DMS53 (cell line): ENCODE measurements around the gene ETS1.

Experiments used
- DNase-seq: peaks from one replicate; lab custom pipeline; 2025; lab: John Stamatoyannopoulos, UW

ETS1 gene

DNA sequence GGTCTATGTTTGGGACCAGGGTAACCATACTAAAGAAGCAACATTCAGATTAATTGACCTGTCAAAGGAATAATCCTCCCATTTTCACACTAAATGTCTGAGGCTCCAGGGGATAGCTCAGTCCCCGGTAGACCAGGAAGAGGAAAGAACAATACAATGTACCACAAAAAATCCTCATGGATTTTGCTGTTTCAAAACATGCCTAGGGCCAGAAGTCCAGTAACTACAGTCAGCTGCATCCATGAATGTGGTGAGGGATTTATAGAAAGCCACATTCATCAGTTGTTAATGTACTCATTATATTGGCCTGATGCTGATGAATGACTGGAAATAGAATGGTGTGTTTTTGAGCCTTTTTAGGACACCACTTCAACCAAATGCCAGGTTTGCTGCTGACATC, 6.9 kb upstream of the ETS1 start:
- no peak for DNase-seq

DNA sequence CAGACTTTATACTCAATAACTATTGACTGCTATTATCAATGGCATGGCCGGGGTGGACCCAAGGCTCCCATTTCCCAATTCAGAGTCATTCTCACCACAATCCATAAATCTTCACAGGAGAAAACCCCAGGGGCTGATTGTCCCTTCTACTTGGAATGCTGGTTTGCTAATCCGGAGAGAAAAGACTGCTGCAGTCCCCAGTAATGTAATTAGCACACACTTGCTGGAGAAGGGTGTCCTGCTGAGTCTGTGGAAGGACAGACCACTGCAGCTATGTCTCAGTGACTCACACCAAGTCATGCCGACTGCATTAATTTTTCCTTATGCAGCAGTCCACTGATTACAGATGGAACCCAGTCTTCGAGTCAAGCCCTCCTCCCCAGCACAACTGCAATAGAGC, 5.9 kb upstream of the ETS1 start:
- no peak for DNase-seq

DNA sequence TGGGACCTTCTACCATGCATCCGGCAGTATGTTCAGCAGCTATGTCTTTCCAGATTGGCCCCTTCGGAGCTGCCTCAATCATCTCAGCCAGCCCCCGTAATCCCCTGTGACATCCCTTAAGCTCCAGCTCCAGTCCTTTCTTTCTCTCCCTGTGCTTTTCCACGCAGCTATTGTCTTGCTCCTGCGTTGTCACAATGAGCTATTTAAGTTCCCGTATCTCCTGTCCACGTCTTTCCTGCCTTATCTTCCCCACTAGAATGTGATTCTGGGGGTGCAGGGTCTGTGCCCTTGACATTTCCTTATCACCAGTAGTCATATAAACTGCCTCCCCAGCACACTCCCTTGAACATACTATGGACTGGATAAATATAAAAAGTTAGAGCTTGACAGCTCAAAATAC, 5.1 kb upstream of the ETS1 start:
- DNase-seq: no peak

DNA sequence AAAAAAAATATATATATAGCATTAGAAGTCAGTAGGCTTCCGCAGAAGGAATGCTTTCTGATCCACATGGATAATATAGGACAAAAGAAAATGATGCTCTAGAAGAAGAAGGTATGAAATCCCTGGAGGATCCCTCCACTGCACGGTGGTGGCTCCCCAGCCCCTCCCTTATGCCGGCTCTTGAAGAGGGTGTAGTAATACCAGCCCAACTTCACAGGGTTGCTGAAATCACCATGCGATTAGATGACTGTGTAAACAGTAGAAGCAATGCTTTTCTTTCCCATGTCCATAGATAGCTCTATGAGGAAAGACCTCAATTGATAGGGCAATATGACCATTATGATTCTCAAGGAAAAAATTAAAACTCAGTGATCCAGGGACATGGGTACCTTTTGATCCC, 3.2 kb upstream of the ETS1 start:
- peak; percentile 25 for DNase-seq

GRCh38 chr11:128589998-128590397, 2.6 kb upstream of the ETS1 start:
- no peak for DNase-seq

DNA sequence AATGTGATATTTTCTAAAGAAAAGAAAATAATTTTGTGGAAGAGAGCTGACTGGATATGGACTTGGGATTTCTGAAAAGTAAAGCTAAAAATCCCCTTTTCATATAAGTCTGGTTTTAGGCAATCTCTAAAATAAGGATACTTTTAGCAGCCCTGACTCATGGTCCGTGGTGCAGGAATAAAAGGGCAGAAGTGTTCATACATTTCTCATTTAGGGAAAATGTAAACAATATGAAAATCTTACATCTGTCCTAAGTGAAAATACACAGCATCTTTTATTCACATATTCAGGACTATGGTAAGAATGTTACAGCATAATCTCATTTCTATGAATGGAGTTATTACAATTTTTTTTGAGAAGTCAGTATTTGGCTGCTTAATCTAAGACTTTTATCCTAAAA, 735 bp upstream of the ETS1 start:
- no peak for DNase-seq

- DNase-seq: no peak
Measured at GRCh38 chr11:128586689-128587088, 669 bp downstream of the ETS1 start.

GRCh38 chr11:128585498-128586238, 1.7 kb downstream of the ETS1 start:
- peak; percentile 43 for DNase-seq

DNA sequence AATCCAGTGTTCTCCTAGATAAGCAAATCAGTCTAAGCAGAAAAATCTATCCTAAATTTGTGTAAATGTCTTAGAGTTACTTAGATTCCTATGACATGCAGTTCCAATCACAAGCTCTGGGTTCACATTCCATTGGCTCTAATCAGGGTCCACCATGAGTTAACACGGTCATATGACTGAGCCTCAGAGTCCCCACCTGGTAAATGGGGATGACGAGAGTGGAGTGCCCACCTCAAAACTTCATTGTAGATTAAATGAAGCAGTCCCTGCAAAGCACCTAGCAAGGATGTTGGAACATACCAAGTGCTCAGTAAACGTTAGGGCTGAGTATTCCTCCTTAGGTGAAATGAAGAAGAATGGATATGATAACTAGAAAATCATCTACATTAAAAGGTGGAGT, 3.1 kb downstream of the ETS1 start:
- no peak for DNase-seq

DNA sequence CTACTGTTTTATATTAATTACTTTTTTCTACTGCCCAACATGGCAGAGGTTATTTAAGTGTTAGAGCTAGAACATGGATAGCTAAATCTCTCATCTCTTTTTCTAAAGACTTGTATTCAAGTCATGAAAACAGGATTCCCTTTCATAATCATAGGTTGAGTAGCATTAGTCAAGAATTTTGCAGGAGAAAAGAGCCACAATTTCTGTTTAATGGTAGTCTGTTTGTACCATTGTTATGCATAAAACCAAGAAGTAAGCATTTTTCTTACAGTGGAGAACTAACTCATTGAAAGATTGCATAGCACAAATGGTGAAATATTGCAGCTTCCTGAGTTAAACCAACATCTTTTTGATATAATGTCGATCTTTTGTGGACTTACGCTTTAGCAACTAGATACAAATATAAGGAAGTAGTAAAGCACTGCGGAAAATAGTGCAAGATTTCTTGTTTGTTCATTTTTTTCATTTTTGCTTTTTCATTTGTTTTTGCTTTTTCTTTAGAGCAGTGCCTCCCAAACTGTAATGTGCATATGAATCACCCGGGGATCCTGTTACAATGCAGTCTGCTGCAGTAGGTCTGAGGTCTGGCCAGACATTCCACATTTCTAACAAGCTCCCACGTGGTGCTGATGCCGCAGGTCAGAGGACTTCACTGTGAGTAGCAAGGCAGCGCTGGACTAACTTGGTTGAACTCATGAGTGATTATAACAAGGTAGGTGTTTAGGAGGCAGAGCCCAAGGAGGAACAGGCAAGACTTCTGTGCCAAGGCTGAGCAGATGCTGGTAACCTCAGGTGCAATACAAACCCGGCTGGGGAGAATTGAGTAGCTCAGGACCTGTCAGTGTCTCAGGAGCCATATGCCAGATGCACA, 4.6 kb downstream of the ETS1 start:
- peak; percentile 22 for DNase-seq

DNA sequence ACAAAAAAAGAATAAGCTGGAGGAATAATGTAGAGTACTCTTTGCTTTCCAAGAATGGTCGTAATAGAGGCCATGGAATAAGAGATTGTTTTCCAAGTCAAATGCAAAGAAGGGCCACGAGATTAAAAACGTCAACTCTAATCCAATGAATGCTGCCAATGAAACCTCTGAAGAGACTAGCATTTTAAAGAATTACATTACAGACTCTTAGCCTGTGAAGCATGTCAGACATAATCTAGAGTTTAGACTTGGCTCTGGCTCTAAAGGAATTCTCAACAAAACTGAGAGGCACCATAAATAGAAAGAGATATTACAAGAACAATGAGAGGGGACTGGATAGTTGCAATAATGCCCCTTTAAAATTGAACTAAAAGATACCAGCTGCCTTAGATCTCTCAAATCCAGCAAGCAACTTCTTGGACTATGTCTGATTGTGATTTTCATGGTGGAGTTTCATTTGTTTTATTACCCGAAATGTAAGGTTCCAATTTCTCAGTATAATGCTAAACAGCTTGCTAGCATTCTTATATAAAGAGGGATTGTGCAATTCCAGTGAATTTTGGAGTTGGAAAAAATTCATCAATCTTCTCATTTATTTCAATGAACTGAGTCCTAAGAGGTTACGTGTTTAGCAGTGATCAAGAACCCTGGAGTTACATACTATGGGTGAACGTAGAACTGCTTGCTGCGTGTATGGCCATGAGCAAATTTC, 5.6 kb downstream of the ETS1 start:
- DNase-seq: no peak

DNA sequence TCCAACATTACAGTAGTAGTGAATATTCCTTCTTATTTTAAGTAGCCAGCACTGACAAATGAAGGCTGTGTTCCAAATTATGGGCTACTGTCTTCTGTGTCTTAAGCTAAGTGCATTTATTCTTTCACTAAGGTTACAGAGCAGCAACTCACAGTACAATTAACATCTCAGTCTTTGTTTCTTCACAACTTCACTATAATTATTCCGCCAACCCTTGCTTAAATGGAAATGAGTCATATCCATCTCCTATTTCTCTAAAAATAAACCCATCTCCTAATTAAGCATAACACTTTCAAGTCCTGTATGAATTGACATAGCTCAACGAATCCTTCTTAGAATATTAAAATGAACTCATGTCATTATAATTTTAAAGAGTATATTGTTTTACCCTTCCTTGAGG, 6.7 kb downstream of the ETS1 start:
- no peak for DNase-seq

- DNase-seq: peak; percentile 68
Measured at GRCh38 chr11:128579798-128580504, 7.4 kb downstream of the ETS1 start.

GRCh38 chr11:128576555-128576954, 10.8 kb downstream of the ETS1 start:
- no peak for DNase-seq

- peak; percentile 53 for DNase-seq
Measured at GRCh38 chr11:128575961-128576350, 11.4 kb downstream of the ETS1 start.

DNA sequence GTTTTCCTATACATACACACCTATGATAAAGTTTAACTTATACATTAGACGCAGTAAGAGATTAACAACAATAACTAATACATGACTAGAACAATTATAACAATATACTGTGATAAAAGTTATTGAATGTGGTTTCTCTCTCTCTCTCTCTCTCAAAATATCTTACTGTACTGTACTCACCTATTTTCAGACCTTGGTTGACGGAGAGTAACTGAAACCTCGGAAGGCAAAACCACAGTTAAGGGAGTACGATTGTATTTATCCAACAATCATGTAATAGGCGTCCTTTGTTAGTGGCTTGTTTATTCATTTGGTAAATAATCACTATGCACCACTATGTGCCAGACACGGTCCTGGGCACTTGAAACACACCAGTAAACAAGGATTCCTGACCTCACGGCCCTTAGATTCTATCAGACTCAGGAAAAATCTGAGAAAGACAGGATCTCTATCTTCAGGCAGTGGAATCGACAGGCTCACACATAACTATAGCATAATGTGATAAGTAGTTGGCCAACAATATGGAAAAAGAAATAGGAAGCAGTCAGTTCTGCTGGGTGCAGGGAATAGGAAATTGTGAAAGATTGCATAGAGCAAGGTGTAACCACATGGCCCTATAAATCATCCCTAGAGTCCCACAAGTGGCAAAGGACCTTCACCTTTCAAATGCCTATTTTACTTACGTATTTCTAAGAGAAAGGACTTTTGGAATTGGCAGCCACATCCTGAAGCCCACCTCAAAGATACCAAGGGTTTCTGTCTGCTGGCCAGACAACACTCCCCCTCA, 12.0 kb downstream of the ETS1 start:
- no peak for DNase-seq

- no peak for DNase-seq
Measured at GRCh38 chr11:128574576-128575011, 12.8 kb downstream of the ETS1 start.

- no peak for DNase-seq
Measured at GRCh38 chr11:128573638-128574037, 13.7 kb downstream of the ETS1 start.

DNA sequence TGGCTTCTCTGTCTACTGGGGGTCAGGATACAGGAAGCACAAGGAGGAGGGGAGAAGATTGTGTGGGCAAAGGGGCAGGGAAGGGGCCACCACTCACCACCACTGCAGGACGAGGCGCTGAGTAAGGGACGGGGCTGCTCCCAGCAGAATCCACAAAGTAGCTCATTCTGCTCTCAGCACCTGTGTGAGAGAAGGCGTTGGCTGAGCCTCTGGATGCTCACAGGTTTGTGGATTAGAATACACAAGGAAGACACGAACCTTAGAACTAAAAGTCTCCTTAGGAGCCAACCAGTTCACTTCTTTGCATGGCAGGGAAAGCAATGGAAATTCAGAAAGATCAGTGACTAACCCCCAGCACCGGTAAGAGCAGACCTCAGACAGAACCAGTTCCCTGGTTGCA, 14.4 kb downstream of the ETS1 start:
- no peak for DNase-seq

DNA sequence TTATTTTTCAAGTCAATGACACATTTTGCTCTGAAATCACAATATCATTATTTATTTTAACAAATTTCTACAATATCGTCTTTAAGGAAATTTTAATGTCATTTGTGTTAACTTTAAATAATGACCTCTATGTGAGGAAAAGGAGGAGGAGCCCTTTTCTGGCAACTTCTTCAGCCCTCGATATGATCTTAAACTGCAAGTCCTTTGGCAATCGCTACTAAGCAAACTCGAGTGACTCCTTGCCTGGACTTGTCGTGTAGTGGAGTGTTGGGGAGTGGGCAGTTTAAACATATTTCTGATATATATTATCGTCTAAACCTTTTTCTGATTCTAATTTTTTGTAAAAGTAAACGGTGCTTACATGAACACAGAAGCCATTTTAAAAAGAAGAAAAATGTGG, 16.7 kb downstream of the ETS1 start:
- no peak for DNase-seq

- DNase-seq: no peak
Measured at GRCh38 chr11:128569291-128569690, 18.1 kb downstream of the ETS1 start.
